Posterior vena cava (tissue), 2 donors: ENCODE results near the gene GGT5. TPM values are rescaled to one million over a fixed set of nuclear protein-coding genes. Genes with fewer than 3 reads are reported as not detected.

ENCODE experiments used
- DNase-seq: peaks from one replicate; pipeline ENCODE4 v3.0.0-alpha.2; 2020; ENCODE audit warnings: low spot score
- intact Hi-C, 2 donors: fragments of 100-400 bp; cut with DNase I; formaldehyde crosslinking; loops; one replicate each; pipeline versions ENCODE4 v1.14.1 to v1.14.2; 2022 to 2023
- total RNA-seq, 2 donors: library from RNA; stranded (reverse); fragmentation: NEBNext Ultra II Directional; extraction: Animal tissue kit (Norgen Biotek cat#: 25700); gene quantifications; one replicate each; pipeline ENCODE4 v1.2.1, GENCODE V29; 2021
- donor health status: DM: yes; HTN: yes; CAD: no.
- donor health status: DM: yes; HTN: yes; CAD: no.

Gene GGT5
- total RNA-seq, 2 donors from 2014 or later: 65.8 to 123 TPM

- no peak for DNase-seq
- intact Hi-C loops: loop anchor here (5.0 to 10.0 kb wide), 2 partner anchors 71 to 74 kb away; no protein-coding TSS in a partner anchor
Observed at GRCh38 chr22:24178502-24179440, 66.1 kb downstream of the GGT5 start.

GRCh38 chr22:24178021-24178431 lies 66.9 kb downstream of the GGT5 start:
- intact Hi-C loops: loop anchor here (5.0 to 10.0 kb wide), 2 partner anchors 71 to 73 kb away; no protein-coding TSS in a partner anchor
- DNase-seq: no peak

GRCh38 chr22:24177456-24177855 lies 67.4 kb downstream of the GGT5 start:
- no peak for DNase-seq
- intact Hi-C loops: loop anchor here (5.0 to 10.0 kb wide), 2 partner anchors 70 to 73 kb away; no protein-coding TSS in a partner anchor

- DNase-seq: no peak
- intact Hi-C loops: loop anchor here (5.0 to 10.0 kb wide), 2 partner anchors 70 to 72 kb away; no protein-coding TSS in a partner anchor
Observed at GRCh38 chr22:24177045-24177444, 67.8 kb downstream of the GGT5 start.

- intact Hi-C loops: loop anchor here (5.0 to 10.0 kb wide), 2 partner anchors 69 to 72 kb away; no protein-coding TSS in a partner anchor
- DNase-seq: no peak
Observed at GRCh38 chr22:24176630-24177029, 68.3 kb downstream of the GGT5 start.

GRCh38 chr22:24176040-24176439 lies 68.8 kb downstream of the GGT5 start:
- DNase-seq: no peak
- intact Hi-C loops: loop anchor here (5.0 to 10.0 kb wide), 2 partner anchors 69 to 71 kb away; no protein-coding TSS in a partner anchor

GRCh38 chr22:24175160-24175808 lies 69.6 kb downstream of the GGT5 start:
- intact Hi-C loops: loop anchor here (5.0 to 10.0 kb wide), 2 partner anchors 68 to 70 kb away; no protein-coding TSS in a partner anchor
- DNase-seq: peak; percentile 95

GRCh38 chr22:24171822-24172221 lies 73.1 kb downstream of the GGT5 start:
- DNase-seq: no peak
- intact Hi-C loops: loop anchor here in 1 of 2 donors (10.0 kb wide), 1 partner anchor 67 kb away; no protein-coding TSS in a partner anchor

GRCh38 chr22:24170632-24171031 lies 74.2 kb downstream of the GGT5 start:
- no peak for DNase-seq
- intact Hi-C loops: loop anchor here in 1 of 2 donors (10.0 kb wide), 1 partner anchor 66 kb away; no protein-coding TSS in a partner anchor

GRCh38 chr22:24170188-24170587 lies 74.7 kb downstream of the GGT5 start:
- intact Hi-C loops: loop anchor here in 1 of 2 donors (10.0 kb wide), 1 partner anchor 65 kb away; no protein-coding TSS in a partner anchor
- no peak for DNase-seq

Other genes with a start within 250 kb of the GGT5 start
- not detected for gene GSTT4, start 239.6 kb downstream of the GGT5 start, total RNA-seq
- gene CABIN1, start 233.8 kb downstream of the GGT5 start, total RNA-seq: 10 to 100 TPM; 44.5 to 52.3 TPM
- gene SUSD2, start 63.6 kb downstream of the GGT5 start, total RNA-seq: 10 to 100 TPM; 11.9 to 29.5 TPM
- 10 to 100 TPM; 80.1 to 88.8 TPM for gene SPECC1L, start 25.7 kb upstream of the GGT5 start, total RNA-seq
- gene ADORA2A, start 182.5 kb upstream of the GGT5 start, total RNA-seq: 1 to 10 TPM; 1.9 to 2.6 TPM